HTERT RPE-1 (cell line): ENCODE data around the gene FLNA.
"Not testable (repeated sequence)": the region's sequence is repeated elsewhere in the genome, so short reads cannot be mapped to it uniquely, and the experiment has no call there.

Experiments
- in situ Hi-C: fragments of 300-500 bp; cut with MboI; formaldehyde crosslinking; loops from 4 replicates; pipeline ENCODE4 v1.14.3; 2020; ENCODE audit warnings: low sequenced_read_pairs

FLNA gene

DNA sequence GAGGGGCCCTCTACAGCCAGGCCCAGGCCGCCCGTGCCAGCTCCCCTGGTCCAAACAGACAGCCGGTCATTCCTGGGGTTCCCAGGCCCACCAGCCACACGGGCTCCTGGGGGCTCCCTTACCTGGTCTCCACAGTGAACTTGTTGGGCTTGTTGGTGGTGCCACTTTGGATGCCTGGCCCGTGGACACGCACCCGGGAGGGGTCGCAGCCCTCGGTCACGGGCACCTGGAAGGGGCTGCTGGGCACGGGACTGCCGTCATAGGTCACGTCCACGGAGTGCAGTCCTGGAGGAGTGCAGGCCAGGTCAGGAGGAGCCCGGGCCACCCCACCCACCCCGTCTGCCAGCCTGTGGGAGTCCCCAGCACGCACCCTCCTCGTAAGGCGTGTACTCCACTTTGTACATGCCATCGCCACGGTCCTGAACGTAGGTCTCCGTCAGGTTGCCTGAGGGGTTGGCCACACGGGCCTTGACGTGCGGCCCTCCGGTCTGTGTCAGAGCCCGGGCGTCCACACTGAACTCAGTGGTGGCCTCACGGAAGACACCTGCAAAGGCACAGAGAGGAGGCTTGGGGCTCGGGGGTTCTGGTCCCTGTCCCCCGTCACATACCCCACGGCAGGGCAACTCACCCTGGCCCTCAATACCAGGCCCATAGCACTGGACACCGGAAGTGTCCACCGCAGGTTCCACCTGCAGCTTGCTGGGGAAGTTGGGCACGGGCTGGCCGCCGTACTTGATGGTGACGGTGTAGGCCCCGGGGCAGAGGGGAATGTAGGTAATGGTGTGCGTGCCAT is 14.9 kb downstream of the FLNA start:
- in situ Hi-C loops, result no loop called here

GRCh38 chrX:154358829-154359228 is 15.6 kb downstream of the FLNA start:
- in situ Hi-C loops, result no loop called here

GRCh38 chrX:154358011-154358410 is 16.4 kb downstream of the FLNA start:
- in situ Hi-C loops, result no loop called here

DNA sequence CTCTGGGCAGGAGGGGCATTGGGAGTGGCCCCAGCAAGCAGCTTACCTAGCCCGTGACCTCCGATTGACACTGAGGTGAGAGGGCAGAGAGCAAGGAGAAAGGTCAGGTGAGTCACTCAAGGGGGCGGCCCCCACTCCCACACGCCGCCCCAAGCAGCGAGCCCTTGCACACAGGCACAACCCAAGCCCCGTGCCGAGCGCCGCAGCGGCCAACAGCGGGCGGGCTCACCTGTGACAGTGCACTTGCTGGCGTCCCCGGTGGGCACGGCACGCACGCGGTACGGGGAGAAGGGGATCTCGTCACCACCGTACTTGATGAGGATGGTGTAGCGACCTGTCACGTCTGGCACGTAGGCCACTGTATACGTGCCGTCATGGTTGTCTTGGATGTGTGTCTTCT is 17.2 kb downstream of the FLNA start:
- in situ Hi-C loops, result no loop called here

DNA sequence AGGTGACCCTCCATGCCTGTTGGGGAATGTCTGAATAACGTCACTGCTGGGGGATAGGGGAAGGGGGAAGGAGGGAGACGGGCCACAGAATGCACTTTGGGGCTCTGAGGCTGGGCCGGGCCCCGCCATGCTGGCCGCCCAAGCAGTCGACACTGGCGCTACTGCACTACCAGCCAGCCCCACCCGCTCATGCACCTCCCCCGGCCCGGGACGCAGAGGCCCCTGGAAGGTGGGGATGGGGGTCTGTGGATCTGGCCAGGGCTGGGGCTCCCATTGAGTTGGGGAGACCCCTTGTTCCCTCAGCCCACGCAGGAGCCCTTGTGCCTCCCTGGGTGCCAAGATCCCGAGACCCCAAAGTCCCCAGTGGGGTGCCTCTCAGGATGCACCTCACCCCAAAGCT is 17.8 kb downstream of the FLNA start:
- in situ Hi-C loops, result no loop called here

DNA sequence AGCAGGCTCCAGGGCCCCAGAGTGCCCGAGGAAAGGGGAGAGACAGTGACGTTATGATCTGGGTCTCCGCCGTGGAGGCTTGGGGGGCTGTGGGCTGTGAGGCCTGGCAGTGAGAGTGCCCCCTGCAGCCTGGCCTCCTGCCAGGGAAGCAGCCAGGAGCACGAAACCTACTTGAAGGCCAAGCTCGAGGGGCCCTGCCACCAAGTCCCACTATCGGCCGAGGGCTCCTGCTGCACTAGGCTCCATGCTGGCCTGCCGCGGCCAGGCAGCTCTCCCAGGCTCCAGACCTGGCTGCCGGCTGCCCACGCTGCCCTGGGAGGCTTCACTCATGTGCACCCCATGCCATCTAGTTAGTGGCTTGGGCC is 18.7 kb downstream of the FLNA start:
- in situ Hi-C loops, result no loop called here

DNA sequence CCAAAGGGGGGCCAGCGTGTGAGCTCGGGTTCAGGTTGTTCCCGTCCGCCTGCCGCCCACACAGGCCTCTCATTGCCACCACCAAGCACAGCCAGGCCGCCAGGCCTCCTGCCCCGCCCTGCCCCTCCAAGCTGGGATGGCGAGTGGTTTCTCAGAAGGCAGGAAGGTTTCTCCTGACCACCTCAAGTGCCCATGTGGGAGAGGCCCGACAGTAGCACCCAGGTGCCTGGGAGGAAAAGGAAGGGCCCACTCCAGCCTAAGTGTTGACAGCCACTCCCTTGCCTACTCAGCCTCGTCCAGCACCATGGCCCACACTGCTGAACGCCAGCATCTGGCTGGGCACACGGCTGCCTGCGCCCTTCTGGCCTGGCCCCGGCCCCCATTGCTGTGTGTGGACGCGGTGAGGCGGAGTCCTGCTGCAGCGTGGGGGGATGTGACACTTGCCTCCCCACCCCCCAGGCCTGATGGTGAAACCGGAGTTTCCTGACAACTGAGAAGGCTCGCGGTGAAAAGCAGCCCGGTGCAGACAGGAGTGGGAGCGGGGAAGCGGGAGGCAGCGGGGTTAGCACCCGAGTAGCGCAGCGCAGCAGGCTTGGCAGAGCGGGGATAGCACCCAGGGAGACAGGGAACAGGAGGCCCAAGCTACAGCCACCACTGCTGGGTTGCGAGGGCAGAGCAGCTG is 19.2 kb downstream of the FLNA start:
- in situ Hi-C loops, result no loop called here

DNA sequence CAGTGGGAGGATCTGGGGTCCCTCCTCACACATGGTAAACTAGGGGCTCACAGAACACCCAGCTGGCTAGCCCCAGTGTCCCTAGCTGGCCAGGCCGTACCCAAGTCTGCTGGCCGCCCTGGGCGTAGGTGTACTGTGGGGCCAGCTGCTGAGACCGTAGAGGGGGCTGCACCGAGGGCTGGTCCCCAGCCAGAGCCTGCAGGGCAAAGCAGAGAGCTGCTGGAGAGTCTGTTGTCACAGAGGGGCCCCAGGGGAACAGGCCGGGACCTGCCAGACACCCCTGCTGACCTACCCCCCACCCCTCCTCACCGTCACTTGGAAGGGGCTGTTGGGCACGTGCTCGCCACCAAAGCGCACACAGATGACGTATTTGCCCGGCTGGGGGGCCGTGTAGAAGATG is 19.9 kb downstream of the FLNA start:
- in situ Hi-C loops, result no loop called here

DNA sequence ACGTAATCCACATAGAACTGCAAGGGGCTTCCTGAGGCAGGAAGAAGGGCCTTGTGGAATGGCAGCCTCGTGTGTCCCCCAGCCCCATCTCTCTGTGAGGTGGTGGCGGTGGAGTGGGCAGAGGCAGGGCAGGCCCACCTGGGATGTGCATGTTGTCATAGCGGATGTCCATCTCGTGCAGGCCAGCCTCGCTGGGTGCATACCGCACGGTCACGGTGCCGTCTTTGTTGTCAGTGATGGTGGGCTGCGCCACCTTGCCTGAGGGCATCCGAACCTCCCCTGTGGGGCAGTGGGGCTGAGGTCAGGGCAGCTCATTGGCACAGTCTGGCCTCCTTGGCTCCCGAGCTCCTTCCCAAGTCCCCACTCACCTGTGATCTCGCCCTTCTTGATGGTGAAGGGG is 20.4 kb downstream of the FLNA start:
- in situ Hi-C loops, result no loop called here

GRCh38 chrX:154353172-154353843 is 21.1 kb downstream of the FLNA start:
- in situ Hi-C loops, result no loop called here

- in situ Hi-C loops, result no loop called here
Observed at GRCh38 chrX:154352466-154352865, 22.0 kb downstream of the FLNA start.

GRCh38 chrX:154352012-154352401 is 22.4 kb downstream of the FLNA start:
- in situ Hi-C loops, result no loop called here

GRCh38 chrX:154351183-154352011 is 23.0 kb downstream of the FLNA start:
- in situ Hi-C loops, result no loop called here

DNA sequence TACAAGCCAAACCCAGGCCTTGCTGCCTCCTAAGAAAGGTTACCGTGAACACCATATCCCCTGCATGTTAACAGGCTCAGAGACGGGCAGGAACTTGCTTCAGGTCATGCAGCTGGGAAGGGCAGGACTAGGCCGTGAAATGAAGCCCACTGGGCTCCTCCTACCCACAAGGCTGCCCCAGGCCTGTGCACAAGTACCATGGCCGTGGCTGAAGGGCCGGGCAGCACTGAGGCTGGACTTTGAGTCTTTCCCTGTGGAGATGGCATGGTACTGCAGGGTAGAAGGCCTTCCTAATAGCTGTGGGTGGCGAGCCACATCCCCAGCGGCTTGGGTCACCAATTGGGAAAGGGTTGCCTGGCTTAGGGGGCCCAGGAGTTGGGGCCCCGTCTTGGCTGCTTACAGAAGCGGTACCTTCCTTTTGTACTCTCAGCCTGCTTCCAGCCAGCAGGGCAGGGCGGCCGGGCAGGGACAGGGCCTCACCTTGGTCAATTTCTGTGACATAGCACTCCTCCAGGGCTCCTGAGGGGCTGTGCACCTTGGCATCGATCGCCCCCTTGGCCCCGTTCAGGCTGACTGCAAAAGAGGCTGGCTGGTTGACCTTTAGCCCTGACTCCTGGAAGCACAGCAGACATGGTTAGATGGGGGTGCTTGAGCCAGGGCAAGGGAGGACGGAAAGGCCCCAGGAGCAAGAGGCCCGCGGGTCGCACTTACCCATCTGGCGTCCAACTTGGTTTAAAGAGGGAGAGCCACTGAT is 23.8 kb downstream of the FLNA start:
- in situ Hi-C loops, result no loop called here

DNA sequence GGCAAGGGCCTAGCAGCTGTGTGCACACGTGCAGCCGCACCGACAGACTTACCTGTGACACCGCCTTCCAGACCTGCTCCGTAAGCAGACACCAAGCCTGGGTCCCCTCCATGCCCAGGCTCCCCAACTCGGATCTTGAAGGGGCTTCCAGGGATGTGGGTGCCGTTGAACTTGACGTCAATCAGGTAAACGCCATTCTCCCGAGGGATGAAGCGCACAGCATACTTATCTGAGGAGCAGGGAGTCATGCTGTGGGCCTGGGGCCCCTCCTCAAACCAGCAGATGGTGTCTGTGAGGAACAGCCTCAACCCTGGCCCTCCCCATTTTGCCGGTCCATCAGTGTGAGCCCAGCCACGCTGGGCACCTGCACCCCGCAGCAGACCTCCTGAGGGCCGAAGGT is 24.5 kb downstream of the FLNA start:
- in situ Hi-C loops, result no loop called here

DNA sequence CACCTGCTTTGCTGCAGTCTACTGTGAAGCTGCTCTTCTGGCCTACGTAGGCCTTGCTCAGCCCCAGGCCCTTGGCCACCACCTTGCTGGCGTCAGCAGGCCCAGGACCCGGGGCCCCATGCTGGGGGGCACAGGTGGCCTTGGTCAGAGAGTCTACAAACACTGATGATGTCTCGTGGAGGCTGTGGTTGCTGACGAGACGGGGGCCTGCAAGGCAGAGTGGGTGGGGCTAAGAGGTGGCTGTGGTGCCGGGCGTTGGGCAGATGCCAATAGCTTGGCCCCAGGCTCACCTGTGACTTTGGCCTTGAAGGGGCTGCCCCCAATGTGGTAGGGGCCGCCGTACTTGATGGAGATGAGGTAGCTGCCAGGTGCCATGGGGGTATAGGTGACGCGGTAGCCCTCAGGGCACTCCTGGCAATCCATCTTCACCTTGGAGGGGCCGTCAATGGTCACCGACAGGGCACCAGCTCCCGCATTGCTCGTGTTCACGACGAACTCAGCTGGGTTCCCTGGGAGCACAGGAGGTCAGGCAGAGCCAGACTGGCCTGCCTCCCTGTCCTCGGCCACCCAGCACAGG is 25.0 kb downstream of the FLNA start:
- in situ Hi-C loops, result no loop called here

DNA sequence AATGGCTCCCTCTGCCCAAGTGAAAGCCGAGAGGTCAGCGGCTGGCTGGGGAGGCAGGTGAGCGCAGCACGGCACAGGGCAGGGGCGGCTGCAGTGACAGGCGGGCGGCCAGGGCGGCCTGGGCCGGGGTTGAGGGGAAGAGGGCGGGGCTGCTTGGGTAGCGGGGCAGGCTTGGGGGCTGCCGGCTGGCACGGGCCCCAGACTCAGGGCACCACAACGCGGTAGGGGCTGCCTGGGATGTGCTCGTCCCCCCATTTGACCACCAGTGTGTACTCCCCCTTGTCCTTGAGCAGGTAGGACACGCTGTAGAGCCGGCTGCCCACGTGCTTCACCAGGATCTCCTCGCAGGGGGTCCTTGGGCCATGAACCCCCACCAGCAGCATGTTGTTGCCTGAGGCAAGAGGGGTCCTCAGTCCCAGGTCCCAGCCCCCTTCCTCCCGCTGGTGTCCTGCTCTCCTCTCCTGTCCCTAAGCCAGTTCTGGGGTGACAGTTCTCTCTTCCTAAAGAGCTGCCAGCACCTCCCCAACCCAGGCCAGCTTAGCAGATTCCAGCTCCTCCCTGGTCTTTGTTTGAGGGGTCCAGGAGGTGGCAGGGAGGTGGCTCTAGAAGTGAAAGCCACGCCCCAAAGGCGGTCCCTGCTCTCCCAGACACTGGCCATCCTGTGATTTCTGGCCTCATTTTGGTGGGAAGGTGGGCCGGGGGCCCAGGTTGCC is 25.6 kb downstream of the FLNA start:
- in situ Hi-C loops, result no loop called here

- in situ Hi-C loops, result no loop called here
Observed at GRCh38 chrX:154348114-154348531, 26.3 kb downstream of the FLNA start.

DNA sequence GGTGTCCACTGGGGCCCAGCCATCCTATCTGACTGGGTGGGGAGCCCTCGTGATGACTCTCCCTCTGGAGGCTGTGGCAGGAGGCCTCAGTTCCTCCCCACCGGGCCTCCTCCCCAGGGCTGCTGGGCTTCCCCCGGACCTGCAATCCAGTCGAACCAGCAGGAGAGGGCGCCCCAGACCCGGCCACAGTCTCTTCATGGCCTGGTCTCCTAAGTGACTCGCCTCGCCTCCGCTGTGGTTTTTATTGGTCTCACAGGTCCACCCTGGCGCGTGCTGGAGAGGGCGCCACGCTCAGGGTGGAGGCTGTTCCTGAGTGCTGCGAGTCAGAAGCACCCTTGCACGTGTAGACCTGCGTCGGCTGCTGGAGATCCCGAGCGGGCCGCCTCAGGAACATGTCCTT is 30.8 kb downstream of the FLNA start:
- in situ Hi-C loops, result not testable (repeated sequence)

DNA sequence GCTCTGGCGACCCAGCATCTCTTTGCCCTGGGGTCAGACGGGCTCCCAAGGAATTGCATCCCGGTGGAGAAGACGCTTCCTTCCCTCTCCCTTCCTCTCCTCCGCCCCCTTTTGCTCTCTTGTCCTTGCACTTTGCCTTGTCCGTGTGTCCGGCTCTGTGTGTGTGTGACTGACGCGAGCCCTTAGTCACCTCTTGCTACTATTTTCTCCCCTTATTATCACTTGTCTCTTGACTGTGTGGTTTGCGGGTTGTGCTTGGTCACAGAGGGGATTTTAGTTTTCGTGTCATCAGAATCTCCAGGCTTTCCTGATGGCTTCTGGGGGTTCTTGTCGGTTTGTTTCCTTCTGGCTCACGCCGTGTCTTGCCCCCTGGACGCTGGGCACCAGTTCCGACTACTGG is 31.4 kb downstream of the FLNA start:
- in situ Hi-C loops, result not testable (repeated sequence)
